Embryonic facial prominence (tissue), 1 donor: ENCODE measurements around the gene CISD3.

Source experiments
- DNase-seq: peaks from one replicate; pipeline ENCODE4 v3.0.0-alpha.2; 2016; ENCODE audit errors: extremely low spot score

The CISD3 gene, protein sequence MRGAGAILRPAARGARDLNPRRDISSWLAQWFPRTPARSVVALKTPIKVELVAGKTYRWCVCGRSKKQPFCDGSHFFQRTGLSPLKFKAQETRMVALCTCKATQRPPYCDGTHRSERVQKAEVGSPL

GRCh38 chr17:38729886-38730525 lies at the start of gene CISD3:
Gene CISD3, plus strand, starts transcription at chr17:38730341. Its CDS starts 18 bp downstream, at chr17:38730359.
- no peak for DNase-seq

GRCh38 chr17:38681096-38681495 lies 49.0 kb upstream of the CISD3 start:
- DNase-seq = no peak

GRCh38 chr17:38685491-38685890 lies 44.6 kb upstream of the CISD3 start:
- DNase-seq = no peak

DNA sequence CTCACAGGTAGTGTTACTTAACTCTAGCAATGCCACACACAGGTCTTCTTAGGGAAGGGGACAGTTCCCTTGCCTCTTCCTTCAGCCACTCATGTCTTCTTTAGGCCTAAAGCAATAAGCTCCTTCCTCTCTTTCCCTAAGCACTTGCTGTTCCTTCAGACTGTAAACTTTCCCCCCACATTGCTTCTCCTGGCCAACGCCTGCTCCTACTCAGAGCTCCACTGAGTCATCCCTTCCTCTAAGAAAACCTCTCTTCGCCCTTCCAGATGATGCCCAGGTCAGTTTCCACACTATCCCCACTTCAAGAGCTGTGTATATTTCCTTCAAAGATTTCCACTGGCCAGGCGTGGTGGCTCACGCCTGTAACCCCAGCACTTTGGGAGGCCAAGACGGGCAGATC lies 42.9 kb upstream of the CISD3 start:
- DNase-seq = no peak

- no peak for DNase-seq
These were observed 39.8 kb upstream of the CISD3 start for GRCh38 chr17:38690386-38690785.

DNA sequence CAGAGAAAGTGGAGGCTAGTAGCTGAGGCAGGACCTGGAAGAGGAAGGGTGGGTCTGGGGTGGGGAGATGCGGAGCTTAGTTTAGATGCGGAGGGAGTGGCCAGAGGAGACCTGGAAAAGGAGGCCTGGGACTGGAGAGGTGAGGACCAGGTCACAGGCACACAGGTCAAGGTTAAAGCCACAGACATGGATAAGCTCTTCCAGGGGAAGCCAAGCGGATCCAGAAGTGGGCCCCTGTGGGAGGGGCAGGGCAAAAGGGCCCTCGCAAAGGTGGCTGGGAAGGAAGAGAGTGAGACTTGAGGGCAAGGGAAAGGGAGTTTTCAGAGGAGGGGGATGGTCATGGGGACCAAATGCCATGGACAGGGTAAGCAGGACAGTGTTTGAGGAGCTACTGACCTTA lies 39.0 kb upstream of the CISD3 start:
- DNase-seq = no peak

DNA sequence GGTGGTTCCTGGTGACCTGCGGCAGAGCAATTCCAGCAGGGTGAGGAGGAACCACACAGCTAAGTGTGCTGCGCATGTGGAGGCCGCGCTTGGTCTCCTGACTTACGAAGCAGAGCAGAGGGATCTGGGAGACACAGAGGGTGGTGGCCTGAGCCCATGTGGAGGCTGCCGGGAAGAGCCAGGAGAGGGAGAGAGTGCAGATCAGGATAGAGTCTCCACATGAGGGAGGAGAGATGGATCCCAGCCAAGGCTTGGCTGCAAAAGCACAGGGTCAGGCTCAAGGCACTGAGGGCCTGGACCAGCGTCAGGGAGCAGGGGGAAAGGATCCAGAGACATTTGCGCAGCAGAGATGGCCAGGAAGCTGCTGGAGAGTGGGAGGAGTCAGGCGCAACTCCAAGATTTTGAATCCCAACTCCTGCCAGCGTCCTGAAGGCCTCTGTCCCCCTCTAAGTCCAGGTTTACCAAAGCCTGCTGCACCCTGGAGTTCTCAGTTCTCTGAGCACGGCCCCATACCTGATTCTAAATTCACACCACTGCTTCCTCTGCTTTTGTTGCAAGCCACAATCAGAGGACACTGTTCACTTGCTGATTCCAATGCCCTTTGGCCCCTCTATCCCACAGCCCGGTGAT lies 36.3 kb upstream of the CISD3 start:
- DNase-seq = no peak

- no peak for DNase-seq
These were observed 32.9 kb upstream of the CISD3 start for GRCh38 chr17:38697061-38697820.

DNA sequence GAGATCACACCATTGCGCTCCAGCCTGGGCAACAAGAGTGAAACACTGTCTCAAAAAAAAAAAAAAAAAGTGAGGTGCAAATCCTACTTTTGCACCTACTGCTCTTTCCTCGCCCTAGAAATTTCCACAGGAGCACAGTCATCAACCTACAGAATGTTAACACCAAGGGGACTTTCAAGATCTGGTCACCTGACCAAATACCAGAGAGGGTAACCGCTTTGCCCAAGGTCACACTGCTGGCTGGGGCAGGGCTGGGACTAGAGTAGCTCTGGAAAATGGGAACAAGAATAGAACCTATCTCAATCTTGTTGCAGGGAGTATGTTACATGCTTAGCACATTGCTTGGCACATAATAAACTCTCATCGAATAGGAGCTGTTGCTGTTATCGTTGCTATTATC lies 31.4 kb upstream of the CISD3 start:
- DNase-seq = no peak

DNA sequence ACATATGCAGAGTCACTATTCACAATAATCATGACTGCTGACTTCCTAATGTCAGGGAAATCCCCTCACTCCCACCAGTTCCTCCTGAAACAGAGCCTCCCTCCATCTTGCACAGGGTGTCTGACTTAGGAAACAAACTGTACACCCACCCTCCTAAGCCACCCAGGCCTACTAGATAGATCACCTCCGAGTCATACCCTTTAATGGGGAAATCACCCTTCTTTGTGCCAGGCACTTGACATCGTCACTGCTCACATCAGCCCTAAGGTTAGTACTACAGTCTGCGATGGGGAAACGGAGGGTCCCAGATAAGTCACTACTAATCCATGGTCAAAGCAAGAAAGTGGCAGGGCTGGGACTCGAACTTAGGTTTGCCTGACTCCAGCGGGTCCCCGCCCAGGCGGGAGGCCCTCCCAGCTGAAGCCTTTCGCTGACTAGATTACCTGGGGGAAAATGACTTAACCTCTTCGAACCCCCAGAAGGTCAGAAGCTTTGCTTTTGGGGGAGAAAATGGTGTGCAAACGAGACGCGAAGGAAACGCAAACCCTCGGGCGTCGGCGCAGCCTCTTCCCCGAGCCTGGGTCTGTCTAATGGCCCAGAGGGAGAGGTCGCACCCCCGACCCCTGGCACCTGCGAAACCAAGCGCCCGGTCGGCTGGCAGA lies 28.5 kb upstream of the CISD3 start:
- DNase-seq = no peak

- peak; percentile 48 for DNase-seq
These were observed 27.8 kb upstream of the CISD3 start for GRCh38 chr17:38702166-38702915.

GRCh38 chr17:38702916-38703741 lies 27.0 kb upstream of the CISD3 start:
- DNase-seq = no peak

GRCh38 chr17:38703742-38704605 lies 26.2 kb upstream of the CISD3 start:
- no peak for DNase-seq

GRCh38 chr17:38704606-38705522 lies 25.3 kb upstream of the CISD3 start, which contains the start of gene MLLT6:
Gene MLLT6, plus strand, starts transcription at chr17:38705273. Its CDS starts 360 bp downstream, at chr17:38705633.
- DNase-seq = peak; percentile 82

GRCh38 chr17:38705523-38705802 lies 24.7 kb upstream of the CISD3 start:
- DNase-seq = no peak

DNA sequence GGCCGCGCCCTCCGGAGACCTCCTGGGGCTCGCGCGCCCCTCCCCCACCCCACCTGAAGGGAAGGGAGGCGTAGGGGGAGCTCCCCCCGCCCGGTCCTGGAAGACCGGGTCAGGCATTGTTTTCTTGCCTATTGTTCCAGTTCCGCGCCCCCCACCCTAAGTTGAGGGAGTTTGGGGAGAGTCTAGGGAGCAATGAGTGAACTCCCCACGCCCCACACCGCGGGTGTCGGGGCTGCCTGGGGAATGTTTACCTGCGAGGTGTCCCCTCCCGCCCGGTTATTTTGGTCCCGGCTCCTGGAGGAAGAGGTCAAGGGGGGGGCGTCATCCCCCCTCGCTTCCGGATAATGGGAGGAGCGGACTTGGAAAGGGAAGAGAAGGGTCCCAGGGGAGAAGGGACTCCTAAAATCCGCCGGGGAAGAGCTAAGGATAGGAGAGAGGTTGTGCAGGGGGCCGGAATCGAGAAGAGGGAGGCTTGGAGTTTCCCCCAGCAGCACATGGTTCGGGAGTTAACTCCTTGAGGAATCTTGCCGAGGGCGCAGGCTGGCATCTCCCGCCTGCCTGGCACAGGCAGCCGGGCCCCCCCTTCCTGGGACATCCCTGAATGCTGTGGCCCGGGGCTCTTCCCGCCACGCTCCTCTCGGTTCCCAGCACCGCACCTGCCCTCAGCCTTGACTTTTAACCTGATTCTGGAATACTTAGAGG lies 24.2 kb upstream of the CISD3 start:
- DNase-seq = no peak

DNA sequence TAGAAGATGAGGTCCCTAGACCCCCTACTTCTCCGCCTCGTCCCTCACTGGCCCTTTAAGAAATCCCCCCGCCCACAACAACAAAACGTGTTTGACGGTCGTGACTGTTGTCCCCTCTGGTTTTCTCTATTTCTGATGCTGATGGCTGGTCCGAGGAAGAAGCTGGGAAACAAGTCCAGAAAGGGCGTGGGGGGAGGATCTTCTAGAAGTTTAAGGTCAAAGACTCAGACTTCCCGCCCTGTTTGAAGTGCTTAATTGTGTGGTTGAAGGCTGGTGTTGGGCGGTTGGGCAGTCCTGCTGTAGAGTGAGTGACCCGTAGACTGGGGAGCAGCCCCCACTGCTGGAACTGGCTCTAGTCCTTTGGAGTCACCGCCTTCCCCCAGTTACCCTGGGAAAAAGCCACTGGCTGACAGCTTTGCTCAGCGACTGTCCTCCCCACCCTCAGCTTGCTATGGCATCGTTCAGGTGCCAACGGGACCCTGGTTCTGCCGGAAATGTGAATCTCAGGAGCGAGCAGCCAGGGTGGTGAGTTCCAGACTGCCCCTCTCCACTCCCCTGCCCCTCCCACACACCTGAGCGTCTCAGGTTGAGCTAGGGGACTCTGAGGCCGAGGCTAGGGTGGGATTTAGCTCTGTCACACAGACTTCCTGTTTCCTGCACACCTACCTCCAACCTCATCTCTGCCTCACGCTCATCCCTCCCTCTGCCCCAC lies 23.5 kb upstream of the CISD3 start:
- DNase-seq = no peak
